SU-DHL-6 (cell line): ENCODE results near the gene ZDHHC20.

Experiments
- EZH2phosphoT487 ChIP-seq: fragments of 200-600 bp; sonication (generic), shearing (Covaris generic); conservative IDR thresholded peaks from 2 replicates; pipeline ENCODE4 v1.6.1; 2018; ENCODE audit warnings: mild to moderate bottlenecking, antibody characterized with exemption, low read length, moderate library complexity, mixed read lengths
- TF ChIP-seq, protein P1 (sequence below): fragments of 200-600 bp; sonication (generic); IDR thresholded peaks from one replicate; pipeline ENCODE4 v1.5.1; 2017; ENCODE audit warnings: antibody characterized with exemption, mild to moderate bottlenecking, low read length, moderate library complexity; ENCODE audit not compliant: insufficient read depth, poor library complexity, severe bottlenecking

DNA sequence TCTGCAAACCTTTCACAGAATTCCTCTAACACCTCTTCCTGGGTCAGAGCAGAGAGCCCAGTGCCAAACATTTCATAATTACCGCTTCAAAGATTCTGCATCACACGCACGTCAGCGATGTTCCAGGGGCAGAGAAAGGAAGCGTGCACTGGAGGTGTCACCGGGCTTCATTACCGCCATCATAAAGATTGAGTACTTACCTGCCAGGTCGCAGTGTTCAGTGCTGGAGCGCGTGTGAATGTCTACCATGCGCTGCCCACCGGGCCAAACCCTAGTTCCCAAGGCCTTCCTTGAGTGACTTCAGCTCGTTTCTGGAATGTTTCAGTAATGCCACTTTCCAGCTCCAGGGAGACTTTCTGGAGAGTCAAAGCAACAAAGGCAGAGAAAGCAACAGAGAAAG, 104.4 kb downstream of the ZDHHC20 start:
- TF ChIP-seq, protein P1, sequence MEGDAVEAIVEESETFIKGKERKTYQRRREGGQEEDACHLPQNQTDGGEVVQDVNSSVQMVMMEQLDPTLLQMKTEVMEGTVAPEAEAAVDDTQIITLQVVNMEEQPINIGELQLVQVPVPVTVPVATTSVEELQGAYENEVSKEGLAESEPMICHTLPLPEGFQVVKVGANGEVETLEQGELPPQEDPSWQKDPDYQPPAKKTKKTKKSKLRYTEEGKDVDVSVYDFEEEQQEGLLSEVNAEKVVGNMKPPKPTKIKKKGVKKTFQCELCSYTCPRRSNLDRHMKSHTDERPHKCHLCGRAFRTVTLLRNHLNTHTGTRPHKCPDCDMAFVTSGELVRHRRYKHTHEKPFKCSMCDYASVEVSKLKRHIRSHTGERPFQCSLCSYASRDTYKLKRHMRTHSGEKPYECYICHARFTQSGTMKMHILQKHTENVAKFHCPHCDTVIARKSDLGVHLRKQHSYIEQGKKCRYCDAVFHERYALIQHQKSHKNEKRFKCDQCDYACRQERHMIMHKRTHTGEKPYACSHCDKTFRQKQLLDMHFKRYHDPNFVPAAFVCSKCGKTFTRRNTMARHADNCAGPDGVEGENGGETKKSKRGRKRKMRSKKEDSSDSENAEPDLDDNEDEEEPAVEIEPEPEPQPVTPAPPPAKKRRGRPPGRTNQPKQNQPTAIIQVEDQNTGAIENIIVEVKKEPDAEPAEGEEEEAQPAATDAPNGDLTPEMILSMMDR: no peak
- no peak for TF ChIP-seq EZH2phosphoT487
